Measurements from ENCODE around the gene IL22.
A peak's percentile ranks its signal among the peaks of the same experiment; 100 is the strongest.

IL22 gene

DNA sequence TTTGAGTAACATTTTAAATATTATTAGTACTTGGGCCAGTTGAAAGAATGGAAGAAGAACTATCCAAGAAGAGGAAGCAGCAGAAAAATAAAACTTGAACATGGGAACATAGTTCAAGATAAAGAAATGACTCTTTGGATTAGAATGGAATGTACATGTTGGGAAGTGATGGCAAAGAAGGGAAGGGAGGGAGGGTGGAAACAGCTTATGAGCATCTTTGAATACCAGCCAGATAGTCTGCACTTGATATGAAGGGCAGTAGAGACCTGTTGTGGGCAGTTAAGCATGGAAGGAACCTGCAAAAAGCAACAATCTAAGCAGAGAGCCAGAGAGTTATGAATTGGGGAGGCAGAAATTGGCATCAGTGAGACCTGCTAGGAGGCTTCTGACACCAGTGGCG lies 10.0 kb upstream of the IL22 start:
- DNase-seq = no peak

DNA sequence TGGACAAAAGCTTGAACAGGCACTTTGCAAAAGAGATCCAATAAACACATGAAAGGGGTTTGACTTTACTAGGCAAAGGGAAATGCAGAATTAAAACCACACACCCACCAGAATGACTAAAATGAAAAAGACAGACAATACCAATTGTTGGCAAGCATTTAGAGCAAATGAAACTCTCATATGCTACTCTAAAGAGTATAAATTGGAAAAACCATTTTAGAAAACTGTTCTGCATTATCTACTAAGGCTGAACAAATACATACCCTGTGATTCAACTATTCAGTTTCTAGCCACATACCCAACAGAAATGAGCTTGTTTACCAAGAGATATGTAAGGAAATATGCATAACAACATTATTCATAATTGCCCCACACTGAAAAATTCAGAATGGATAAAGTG lies 8.5 kb upstream of the IL22 start:
- no peak for DNase-seq

DNA sequence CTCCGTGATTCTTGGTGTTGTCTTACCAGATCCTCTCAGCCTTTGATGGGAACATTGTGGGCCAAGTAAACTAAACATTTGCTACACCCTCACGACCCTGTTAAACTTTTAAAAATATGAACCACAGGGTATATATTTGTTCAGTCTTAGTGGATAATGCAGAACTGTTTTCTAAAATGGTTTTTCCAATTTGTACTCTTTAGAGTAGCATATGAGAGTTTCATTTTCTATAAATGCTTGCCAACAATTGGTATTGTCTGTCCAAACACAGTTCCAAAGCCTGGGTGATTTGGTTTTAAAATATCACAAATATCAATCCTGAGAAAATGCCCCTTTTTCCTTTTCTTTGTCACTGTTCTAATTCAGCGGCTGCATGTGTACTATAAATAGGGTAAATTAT lies 6.7 kb upstream of the IL22 start:
- DNase-seq = no peak

DNA sequence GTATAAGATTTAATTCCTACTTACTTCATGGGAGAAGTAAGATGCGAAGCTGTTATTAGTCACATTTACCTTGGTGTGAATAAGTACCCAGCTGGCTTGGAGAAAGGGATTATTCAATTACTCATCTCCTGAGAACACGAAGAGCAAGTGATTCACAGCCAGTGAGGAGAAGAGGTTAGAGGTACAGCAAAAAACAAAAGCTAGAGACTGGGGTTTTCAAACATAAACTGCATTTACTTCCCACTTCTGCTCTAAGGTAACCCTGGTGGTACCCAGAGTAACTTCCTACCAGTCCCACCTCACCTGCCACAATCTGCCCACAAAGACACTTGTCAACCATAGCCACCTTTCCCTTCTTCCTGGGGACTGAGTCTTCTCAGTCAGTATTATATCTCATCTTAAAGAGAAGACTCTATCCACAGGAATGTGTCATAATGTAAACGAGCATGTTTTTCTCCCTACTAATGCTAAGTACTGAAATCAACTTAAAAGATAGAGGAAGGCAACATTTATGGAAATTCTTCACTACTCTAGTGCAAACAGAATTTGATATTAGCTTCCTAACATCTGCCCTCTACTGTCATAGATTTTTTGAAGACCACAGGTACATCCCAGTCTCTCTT lies 6.0 kb upstream of the IL22 start:
- DNase-seq = peak; percentile 6

DNA sequence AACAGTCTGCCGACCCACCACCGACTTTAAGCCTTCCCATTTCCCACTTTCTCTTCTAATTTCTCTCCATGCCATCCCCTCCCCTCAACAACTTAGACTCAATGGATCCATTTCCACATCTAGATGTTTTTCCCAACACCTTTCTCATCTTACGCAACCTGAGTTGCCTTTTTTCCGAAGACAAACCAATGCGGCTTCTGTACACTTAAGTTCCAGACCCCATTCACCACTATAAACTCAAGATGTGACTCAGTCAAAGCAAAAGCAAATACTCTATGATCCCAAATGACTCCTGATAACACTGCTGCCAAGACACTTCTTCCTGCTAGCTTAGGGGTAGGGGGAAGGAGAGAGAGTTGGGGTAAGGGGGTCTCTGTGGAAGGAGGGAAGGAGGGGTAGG lies 1.3 kb downstream of the IL22 start:
- no peak for DNase-seq

DNA sequence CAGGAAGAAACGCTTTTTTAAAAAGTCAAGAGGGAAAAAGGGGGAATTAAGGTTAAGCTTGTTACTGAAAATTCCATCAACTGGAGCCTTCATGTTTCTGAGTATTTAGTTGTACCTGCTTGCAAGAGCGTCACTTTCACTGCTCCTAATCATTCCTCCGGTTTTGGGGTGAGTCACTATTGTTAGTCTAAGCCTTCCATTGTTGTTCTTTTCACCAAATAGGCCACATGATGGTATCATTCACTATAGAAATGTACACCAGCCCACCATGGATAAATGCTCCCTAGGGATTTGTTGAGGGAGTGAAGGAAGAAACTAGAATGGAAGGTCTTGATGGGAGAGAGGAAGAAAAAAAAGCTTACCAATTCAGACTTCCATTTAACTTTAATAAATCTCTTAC lies 3.0 kb downstream of the IL22 start:
- DNase-seq = no peak

DNA sequence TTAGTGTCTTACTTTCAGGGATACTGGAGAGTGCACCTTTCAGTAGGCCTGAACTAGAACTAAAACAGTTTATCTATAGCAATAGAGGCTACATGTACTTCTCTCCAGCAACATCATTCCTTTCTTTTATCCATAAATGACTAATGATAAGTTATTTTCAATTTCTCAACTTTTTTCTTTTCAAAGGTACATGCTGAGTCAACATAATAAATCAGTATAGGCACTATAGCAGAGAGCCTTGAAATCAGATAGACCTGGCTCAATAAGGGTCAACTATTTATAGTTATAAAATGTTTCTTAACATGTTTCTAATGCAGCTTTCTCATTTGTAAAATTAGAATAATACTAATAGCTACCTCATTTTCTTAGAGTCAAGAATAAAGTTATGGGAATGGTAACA lies 5.6 kb downstream of the IL22 start:
- DNase-seq = no peak

DNA sequence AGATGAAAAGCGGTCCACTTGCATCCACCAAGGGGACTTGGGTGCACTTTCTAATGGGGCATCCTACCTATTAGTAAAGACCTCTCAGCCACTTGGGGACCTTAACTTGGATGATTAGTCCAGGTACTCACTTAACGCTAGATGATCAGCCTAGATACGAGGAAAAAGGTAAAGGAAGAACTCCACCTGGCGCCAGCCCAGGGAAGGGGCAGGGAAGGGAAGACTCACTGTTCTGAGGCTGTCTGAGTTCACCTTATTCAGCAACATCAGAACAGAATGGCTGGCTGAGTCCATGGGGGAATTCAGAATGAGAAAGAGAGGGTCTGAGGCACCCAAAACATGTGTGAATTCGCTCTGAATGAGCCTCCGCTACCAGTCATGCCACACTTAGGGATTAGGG lies 7.1 kb downstream of the IL22 start:
- no peak for DNase-seq

DNA sequence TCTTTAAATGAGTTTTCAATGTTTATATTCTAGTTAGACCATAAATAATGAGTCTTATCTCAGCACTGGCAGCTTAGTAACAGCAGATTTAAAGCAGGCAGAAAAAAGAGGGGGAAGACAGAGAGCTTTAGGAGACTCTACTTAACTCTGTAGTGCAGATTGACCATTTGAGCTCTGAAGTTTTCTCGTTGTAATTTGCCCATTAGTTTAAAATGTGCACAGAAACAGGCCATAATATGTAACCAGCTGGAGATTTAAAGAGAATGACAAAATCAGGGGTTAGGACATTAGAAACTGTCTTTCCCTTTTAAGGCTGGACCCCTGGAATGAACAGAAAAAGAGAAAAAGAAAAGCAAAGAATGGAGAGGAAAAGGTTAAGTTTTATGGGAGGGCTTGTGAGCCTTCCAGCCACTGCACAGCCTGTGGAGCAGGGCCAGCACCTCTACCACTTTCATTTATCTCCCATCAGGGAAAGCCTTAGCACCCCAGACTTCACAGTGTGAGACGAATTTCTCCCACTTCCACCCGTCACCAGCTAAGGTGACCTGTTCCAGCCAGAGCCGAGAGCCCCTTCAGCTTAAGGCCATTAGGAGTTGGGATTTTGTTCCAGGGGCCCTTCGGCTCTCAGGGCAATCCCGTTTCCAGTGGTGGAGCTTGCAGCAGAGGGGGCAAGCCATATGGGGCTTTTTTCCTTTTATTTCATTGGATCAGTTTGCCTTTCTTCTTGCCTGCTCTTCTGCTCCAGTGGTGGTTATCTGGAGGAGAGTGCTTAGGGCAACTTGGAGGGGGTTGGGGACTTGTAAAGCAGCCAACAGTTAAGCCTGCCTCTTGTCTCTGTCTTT lies 8.0 kb downstream of the IL22 start:
- DNase-seq = no peak

DNA sequence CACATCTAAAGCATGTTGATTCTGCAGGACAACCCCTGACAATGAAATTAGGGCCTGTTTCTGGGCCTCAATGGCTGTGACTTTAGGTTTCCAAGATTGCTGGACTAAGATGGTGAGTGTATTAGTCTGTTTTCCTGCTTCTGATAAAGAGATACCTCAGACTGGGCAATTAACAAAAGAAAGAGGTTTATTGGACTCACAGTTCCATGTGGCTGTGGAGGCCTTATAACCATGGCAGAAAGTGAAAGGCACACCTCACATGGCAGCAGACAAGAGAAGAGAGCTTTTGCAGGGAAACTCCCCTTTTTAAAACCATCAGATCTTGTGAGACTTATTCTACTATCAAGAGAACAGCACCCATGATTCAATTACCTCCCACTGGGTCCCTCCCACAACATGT lies 10.6 kb downstream of the IL22 start:
- no peak for DNase-seq

DNA sequence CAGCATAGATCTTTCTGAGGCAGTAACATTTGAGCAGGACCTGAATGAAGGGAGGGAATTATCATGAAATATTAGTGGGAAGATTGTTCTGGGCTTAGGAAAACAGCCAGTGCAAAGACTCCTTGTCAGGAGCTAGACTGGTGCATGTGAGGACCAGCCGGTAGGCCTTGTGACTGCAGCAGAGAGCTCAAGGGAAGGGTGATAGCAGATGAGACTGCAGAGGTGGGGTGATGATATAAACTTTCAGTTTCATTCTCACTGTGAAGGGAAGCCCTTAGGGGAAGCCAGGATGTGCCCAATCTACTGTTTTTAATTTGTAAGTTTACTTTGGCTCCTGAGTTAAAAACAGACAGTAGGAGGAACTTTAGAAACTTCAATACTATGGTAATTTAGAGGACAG lies 12.4 kb downstream of the IL22 start:
- DNase-seq = peak; percentile 60

DNA sequence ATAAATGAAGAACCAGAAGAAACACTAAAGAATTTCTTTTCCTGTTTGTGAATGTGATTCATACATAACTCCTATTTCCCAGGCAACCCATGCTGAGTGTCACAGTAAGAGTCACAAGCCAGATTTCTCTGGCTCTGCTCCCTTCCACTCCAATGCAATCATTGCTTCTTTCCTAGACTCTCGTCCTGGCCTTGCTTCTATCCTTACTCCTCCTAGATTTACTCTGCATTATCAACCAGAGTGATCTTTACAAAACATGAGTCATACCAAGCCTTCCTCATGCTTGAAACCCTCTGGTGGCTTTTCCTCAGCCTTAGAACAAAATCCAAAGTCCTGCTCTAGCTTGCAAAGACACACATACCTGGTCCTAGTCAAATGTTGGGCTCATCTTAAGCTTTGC lies 13.3 kb downstream of the IL22 start:
- DNase-seq = no peak

DNA sequence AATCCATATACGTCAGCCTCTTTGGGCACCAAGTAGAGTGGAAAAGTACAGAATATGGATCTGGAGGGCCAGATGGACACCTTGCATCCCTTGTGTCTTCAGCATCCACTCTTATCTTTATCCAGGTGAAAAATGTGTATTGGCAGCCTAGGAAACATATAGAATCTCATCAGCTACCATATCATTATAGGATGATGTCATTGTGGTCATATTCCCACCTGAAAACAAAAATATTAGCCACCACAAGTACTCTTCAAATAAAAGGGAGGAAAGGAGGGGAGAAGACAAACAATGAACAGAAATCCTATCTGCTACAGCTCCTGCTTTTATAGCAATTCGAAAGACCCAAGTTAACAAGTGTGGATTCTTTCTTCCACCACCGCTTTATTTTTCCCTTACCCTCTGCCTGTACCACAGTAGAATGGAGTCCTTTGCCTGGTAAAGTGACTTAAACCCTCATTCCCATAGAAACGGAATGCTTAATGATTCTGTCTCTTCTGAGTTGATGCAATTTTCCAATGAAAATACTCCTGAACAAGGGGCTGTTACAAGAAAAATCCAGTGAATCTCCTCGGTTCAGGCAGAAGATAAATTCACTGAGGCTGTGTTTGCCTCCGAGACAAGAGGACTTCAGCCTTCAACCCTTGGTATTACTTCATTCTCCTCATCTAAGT lies 14.0 kb downstream of the IL22 start:
- DNase-seq = no peak

DNA sequence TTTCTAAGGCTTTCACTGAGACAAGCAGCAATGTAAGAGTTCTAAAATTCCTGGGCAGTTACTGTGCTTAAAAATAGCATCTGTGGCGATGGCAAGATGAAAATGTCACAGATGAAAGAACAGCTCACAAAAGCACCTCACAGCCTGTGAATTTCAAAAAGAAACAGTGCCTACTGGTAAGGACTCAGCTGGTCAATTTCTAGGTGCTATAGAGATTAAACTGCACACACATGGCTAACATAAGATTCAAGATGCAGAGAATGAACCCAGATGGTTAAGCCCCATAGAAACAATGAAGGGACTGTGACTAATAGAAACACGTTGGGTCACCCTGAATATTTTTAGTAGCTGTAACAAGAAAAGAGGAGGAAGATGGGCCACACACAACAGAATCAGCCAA lies 15.8 kb downstream of the IL22 start:
- DNase-seq = no peak

DNA sequence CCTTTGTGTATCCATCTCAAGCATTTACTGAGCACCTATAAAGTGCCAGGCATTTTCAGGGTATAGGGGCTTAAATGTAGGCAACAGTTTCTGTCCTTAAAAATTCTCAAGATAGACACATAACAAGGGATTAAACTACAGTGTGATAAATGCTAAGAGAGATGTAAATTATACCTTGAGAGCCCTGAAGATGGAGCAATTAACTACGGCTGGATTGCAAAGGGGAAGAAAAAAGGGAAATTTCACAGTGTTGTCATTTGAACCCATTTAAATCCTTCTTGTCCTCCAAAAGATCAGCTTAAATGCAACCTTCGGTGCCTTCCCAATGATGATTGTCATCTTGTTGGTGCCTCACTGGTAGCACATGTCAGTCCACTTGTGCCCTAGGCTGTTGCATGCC lies 16.3 kb downstream of the IL22 start:
- no peak for DNase-seq

DNA sequence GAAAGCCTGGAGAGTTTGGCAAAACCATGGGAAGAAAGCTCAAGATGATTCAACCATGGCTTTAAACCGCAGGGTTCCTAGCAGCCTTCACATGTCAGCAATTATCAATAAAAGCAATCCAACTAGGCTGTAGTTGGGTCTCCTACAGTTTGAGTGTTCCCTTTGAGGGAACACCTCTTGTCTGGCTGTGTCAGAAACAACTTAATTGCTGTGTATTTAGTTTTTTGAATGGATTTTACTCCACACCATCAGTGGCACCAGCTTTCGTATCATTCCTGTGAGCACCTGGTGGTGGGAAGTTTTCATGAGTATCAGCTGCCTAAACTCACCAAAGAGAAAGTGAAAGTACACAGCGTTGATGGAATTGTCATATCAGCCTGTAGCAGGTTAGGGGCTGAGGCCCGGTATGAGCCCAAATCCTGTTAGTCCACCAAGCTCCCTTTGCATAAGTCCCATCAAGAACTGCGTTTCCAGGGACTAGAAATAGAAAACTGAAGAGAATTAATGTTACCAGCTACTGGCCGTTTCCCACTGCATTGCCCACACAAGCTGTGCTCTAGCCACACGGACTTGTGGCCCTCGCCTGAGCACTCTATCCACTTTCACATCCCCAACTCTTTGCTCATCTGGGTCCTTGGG lies 16.9 kb downstream of the IL22 start:
- peak; percentile 66 for DNase-seq

DNA sequence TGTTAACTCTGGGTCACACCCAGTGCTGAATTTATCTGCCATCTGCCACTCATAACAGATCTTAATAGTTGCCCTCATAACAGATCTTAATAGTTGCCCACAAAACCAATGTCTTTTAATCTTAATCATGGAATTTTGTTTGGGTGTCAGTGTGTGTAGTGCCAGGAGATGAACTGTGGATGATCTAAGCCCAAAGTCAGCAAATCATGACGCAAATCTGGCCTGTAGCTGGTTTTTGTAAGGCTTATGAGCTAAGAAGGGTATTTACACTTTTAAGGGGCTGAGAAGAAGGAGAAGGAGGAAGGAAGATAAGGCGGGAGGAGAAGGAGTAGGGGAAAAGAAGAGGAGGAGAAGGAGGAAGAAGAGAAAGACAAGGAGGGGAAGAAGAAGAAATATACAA lies 17.8 kb downstream of the IL22 start:
- no peak for DNase-seq

DNA sequence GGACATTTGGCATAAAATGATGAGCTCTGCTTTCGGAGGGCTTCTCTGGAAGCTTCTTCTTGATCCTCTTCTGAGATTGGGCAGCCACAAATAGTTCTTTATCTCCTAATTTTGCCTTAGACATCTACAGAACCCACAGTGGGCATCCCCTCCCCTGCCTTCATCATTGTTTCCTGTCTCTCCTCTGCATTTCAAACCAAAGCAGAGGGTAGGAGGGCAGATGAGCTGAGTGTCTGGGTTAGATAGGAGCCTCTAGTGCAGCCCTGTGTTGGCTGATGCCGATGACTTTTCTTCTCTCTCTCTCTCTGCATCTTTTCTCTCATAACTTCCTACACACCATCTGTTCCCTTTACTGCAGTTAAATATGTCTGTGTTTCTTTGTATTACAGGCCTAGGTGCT lies 19.3 kb downstream of the IL22 start:
- DNase-seq = no peak

DNA sequence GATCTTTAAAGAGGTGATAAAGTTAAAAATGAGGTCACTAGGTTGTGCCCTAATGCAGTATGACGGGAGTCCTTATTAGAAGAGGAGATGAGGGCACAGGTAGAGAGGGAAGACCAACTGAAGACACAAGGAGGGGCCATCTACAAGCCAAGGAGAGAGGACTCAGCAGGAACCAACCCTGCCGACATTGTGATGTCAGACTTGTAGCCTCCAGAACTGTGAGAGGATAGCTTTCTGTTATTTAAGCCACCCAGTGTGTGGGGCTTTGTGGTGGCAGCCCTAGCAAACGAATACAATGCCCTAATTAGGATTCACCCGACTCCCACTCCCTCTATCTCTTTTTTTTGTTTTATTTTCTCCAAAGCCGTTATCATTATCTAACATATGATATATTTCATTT lies 19.9 kb downstream of the IL22 start:
- DNase-seq = no peak

DNA sequence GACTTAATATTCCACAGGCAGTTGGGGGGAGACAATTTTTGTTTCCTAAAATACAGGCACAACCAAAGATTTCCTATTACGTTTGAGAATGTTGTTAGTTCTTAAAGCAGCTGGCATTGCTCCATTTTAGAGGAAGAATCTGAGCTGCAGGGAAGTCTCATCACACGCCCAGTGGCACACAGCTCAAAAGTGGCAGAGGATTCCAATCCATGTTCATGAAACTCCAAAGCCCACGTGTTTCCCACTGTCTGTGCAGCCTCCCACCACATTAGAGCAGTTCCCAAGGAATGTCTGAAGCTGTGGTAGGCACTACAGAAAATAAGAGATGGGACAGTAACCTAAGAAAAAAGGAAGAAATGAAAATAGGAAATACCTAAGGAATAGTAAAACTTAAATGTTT lies 21.7 kb downstream of the IL22 start:
- no peak for DNase-seq

DNA sequence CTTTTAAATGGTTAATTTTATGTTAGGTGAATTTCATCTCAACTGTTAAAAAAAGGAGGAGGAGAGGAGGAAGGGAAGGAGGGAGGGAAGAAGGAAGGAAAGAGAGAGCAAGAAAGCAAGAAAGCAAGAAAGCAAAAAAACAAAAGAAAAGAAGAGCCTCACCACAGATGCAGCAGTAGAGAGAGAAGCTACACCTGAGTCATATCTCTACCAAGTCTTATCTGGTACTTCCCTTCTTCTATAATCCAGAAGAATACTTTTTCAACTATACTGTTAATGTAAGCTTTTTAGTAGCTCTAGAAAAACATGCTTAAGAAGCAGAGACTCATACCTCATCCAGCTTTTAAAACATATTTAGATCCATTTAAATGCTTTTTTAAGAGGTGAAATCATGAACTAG lies 22.2 kb downstream of the IL22 start:
- no peak for DNase-seq

DNA sequence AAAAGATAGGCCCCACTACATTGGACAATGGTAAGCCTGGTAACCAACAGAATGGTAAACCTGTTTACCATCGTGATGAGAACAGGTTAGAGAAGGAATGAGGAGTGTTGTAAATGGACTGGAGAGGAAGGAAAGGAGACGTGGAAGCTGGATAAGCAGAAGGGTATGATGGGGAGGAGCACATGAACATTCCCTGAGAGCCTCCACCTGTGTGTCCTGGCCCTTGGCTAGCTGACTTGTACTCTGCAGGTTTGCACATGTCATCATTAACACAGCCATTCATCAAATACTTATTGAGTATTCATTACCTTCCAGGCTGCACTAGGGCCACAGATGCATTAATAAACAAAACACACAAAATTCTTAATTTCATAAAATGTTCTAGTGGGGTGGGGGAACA lies 23.4 kb downstream of the IL22 start:
- no peak for DNase-seq

DNA sequence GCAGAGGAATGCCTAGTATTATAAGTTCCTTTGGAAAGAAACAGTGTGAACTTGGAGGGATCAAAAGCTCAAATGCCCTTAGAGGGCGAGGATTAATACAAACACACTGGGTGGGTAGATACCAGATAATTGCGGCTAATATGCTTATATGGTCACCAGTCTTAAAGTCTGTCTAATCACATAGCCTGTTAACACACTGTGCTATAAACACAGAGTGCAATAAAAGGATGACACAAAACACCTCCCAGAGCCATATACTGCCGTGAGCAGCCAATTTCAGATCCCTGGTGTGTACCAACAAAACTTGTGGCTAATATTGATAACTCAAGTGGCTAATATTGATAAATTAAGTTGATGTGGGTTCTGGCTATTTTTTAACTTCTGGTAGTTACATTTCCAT lies 26.0 kb downstream of the IL22 start:
- no peak for DNase-seq

Measured in CD4-positive, alpha-beta T cell treated with Interleukin-12 subunit alpha and Interleukin-12 subunit beta, for 1 hour (primary cell).